Measurements from ENCODE around the gene MC3R.
"Not testable (repeated sequence)": the region's sequence is repeated elsewhere in the genome, so short reads cannot be mapped to it uniquely, and the experiment has no call there.

MC3R gene

GRCh38 chr20:56247954-56248782, at the start of gene MC3R:
MC3R (plus strand) TSS chr20:56248732; CDS start chr20:56248844, 112 bp downstream.
- DNase-seq (ENCODE audit: low read depth), result peak; percentile 9

- DNase-seq (ENCODE audit: low read depth), result no peak
Observed at GRCh38 chr20:56200456-56200855, 48.1 kb upstream of the MC3R start.

- DNase-seq (ENCODE audit: low read depth), result no peak
Observed at GRCh38 chr20:56202493-56203077, 45.9 kb upstream of the MC3R start.

GRCh38 chr20:56204206-56204605, 44.3 kb upstream of the MC3R start:
- no peak for DNase-seq (ENCODE audit: low read depth)

- DNase-seq (ENCODE audit: low read depth), result no peak
Observed at GRCh38 chr20:56205346-56205745, 43.2 kb upstream of the MC3R start.

- no peak for DNase-seq (ENCODE audit: low read depth)
Observed at GRCh38 chr20:56207656-56208055, 40.9 kb upstream of the MC3R start.

- DNase-seq (ENCODE audit: low read depth), result no peak
Observed at GRCh38 chr20:56208121-56208520, 40.4 kb upstream of the MC3R start.

- DNase-seq (ENCODE audit: low read depth), result no peak
Observed at GRCh38 chr20:56211051-56211450, 37.5 kb upstream of the MC3R start.

GRCh38 chr20:56212091-56212490, 36.4 kb upstream of the MC3R start:
- DNase-seq (ENCODE audit: low read depth), result no peak

GRCh38 chr20:56213321-56213720, 35.2 kb upstream of the MC3R start:
- DNase-seq (ENCODE audit: low read depth), result no peak

GRCh38 chr20:56215115-56215514, 33.4 kb upstream of the MC3R start:
- no peak for DNase-seq (ENCODE audit: low read depth)

- DNase-seq (ENCODE audit: low read depth), result no peak
Observed at GRCh38 chr20:56217829-56218228, 30.7 kb upstream of the MC3R start.

- not testable (repeated sequence) for DNase-seq (ENCODE audit: low read depth)
Observed at GRCh38 chr20:56221186-56221585, 27.3 kb upstream of the MC3R start.

GRCh38 chr20:56222201-56222600, 26.3 kb upstream of the MC3R start:
- DNase-seq (ENCODE audit: low read depth), result no peak

- no peak for DNase-seq (ENCODE audit: low read depth)
Observed at GRCh38 chr20:56222945-56223344, 25.6 kb upstream of the MC3R start.

- DNase-seq (ENCODE audit: low read depth), result no peak
Observed at GRCh38 chr20:56223352-56223751, 25.2 kb upstream of the MC3R start.

- DNase-seq (ENCODE audit: low read depth), result no peak
Observed at GRCh38 chr20:56228021-56228420, 20.5 kb upstream of the MC3R start.

GRCh38 chr20:56229812-56230211, 18.7 kb upstream of the MC3R start:
- no peak for DNase-seq (ENCODE audit: low read depth)

- no peak for DNase-seq (ENCODE audit: low read depth)
Observed at GRCh38 chr20:56234110-56234509, 14.4 kb upstream of the MC3R start.

GRCh38 chr20:56237335-56237734, 11.2 kb upstream of the MC3R start:
- no peak for DNase-seq (ENCODE audit: low read depth)

GRCh38 chr20:56244259-56244658, 4.3 kb upstream of the MC3R start:
- DNase-seq (ENCODE audit: low read depth), result no peak

GRCh38 chr20:56245761-56246160, 2.8 kb upstream of the MC3R start:
- no peak for DNase-seq (ENCODE audit: low read depth)

- no peak for DNase-seq (ENCODE audit: low read depth)
Observed at GRCh38 chr20:56249244-56249955, 868 bp downstream of the MC3R start.

All from stimulated activated CD4-positive, alpha-beta T cell treated with anti-CD3 and anti-CD28 coated beads, Interleukin-2, amount 100 ng/mL, for 4 hours (primary cell).